C4-2B (cell line): Measurements from ENCODE around the gene CAPNS2.

Source experiments
- CTCF ChIP-seq: fragments of 450-650 bp; conservative IDR thresholded peaks from 2 replicates; pipeline ENCODE4 v1.5.1; 2017; ENCODE audit warnings: mild to moderate bottlenecking
- ZFX ChIP-seq: fragments of 450-650 bp; IDR thresholded peaks from 2 replicates; pipeline ENCODE4 v1.6.1; 2017

GRCh38 chr16:55585631-55586030, 19.1 kb downstream of the CAPNS2 start:
- TF ChIP-seq CTCF = no peak
- no peak for TF ChIP-seq ZFX
